NB4 (cell line): ENCODE measurements around the gene CFAP90.
A peak's percentile ranks its signal among the peaks of the same experiment; 100 is the strongest.

Source experiments
- DNase-seq: peaks from one replicate; pipeline ENCODE4 v3.0.0; 2010; ENCODE audit warnings: low read depth
- H3K4me3 ChIP-seq: one replicate; pipeline ENCODE4 v1.5.1; 2011; ENCODE audit warnings: mild to moderate bottlenecking, low read depth, low read length, moderate library complexity
- MYC ChIP-seq: IDR thresholded peaks from 2 replicates; pipeline ENCODE4 v1.6.1; 2011; ENCODE audit warnings: low read depth, low read length
- POLR2A ChIP-seq: IDR thresholded peaks from 2 replicates; pipeline ENCODE4 v1.6.1; 2011; ENCODE audit warnings: mild to moderate bottlenecking; ENCODE audit not compliant: insufficient read length; ENCODE audit errors: extremely low read depth
- TF ChIP-seq, protein P1 (sequence below): IDR thresholded peaks from one replicate; pipeline ENCODE4 v1.5.1; 2012; ENCODE audit warnings: low read depth, low read length
- TF ChIP-seq, protein P2 (sequence below): IDR thresholded peaks from 2 replicates; pipeline ENCODE4 v1.6.1; 2011; ENCODE audit warnings: low read depth, low read length

The CFAP90 gene

DNA sequence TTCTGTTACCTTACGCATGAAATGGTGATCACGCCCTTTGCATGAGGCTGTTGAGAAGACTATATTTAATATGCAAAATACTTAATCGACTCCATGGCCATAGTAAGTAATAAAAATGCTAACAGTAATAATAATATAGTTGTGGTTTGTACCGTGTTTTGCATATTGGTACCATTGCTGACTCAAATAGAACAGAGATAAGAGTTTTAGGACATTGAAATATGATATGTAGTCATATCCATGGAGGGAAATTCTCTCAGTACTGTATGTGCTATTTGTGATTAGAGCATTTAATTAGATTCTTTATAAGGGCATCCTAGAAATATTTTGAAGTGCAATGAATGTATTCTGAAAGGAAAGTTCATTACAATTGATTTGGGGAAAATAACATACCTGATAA, 41.9 kb downstream of the CFAP90 start:
- DNase-seq, result no peak
- TF ChIP-seq, protein P1, sequence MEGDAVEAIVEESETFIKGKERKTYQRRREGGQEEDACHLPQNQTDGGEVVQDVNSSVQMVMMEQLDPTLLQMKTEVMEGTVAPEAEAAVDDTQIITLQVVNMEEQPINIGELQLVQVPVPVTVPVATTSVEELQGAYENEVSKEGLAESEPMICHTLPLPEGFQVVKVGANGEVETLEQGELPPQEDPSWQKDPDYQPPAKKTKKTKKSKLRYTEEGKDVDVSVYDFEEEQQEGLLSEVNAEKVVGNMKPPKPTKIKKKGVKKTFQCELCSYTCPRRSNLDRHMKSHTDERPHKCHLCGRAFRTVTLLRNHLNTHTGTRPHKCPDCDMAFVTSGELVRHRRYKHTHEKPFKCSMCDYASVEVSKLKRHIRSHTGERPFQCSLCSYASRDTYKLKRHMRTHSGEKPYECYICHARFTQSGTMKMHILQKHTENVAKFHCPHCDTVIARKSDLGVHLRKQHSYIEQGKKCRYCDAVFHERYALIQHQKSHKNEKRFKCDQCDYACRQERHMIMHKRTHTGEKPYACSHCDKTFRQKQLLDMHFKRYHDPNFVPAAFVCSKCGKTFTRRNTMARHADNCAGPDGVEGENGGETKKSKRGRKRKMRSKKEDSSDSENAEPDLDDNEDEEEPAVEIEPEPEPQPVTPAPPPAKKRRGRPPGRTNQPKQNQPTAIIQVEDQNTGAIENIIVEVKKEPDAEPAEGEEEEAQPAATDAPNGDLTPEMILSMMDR, result no peak
- TF ChIP-seq MYC (no peak), POLR2A (no peak)
- TF ChIP-seq, protein P2, sequence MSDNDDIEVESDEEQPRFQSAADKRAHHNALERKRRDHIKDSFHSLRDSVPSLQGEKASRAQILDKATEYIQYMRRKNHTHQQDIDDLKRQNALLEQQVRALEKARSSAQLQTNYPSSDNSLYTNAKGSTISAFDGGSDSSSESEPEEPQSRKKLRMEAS, result no peak

DNA sequence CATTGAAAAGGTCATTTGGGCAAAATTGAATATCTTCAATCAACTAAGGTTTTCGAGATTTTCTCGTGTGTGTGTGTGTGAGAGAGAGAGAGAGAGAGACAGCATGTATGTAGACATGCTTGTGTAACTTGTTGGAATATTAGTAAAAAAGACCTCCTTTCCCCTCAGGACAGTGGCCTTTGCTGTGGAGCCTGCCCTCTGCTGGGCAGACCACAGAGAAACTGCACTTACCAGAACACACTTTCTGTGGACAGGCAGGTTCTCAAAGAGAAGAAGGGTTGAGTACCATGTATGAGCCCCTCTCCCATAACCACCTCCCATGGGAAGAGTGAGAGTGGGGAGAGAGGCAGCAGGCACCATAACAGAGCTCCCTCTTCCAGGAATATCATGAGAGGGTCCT, 45.6 kb downstream of the CFAP90 start:
- DNase-seq, result peak; percentile 45
- TF ChIP-seq POLR2A (no peak), MYC (no peak)
- TF ChIP-seq, protein P1, result peak; percentile 56
- TF ChIP-seq, protein P2, result 0 out of 2 replicates have a peak, but pooled peaks have one; percentile 17

More for the DNA sequence above, 41.9 kb downstream of the CFAP90 start:
- no peak overlapping the region for H3K4me3 ChIP-seq

GRCh38 chr5:7803937-7804336, 47.0 kb downstream of the CFAP90 start:
- DNase-seq, result no peak
- H3K4me3 ChIP-seq, result no peak overlapping the region
- TF ChIP-seq MYC, result no peak
- TF ChIP-seq, protein P1, result no peak
- TF ChIP-seq, protein P2, result no peak
- TF ChIP-seq POLR2A, result no peak

More for the DNA sequence above, 45.6 kb downstream of the CFAP90 start:
- no peak overlapping the region for H3K4me3 ChIP-seq

DNA sequence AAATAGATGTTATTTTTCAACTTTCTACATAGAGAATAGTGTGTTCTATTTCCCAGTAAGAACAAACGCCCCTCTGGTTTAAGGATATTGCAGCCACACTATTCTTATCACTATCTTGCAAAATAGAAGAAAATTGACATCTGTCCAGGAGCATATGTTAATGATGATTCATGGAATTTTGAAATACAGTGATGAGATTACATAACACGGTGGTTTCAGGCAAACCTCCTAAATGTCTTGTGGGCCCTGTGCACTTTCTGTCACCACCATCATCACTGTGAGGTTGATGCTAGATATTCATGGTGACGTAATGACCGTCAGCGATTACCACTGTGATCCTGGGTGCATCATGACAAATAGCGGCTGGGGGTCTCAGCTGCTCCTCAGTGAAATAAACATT, 48.1 kb downstream of the CFAP90 start:
- TF ChIP-seq POLR2A (no peak), MYC (peak; percentile 83)
- TF ChIP-seq, protein P1, result no peak
- TF ChIP-seq, protein P2, result peak; percentile 59
- no peak overlapping the region for H3K4me3 ChIP-seq
- peak; percentile 91 for DNase-seq

DNA sequence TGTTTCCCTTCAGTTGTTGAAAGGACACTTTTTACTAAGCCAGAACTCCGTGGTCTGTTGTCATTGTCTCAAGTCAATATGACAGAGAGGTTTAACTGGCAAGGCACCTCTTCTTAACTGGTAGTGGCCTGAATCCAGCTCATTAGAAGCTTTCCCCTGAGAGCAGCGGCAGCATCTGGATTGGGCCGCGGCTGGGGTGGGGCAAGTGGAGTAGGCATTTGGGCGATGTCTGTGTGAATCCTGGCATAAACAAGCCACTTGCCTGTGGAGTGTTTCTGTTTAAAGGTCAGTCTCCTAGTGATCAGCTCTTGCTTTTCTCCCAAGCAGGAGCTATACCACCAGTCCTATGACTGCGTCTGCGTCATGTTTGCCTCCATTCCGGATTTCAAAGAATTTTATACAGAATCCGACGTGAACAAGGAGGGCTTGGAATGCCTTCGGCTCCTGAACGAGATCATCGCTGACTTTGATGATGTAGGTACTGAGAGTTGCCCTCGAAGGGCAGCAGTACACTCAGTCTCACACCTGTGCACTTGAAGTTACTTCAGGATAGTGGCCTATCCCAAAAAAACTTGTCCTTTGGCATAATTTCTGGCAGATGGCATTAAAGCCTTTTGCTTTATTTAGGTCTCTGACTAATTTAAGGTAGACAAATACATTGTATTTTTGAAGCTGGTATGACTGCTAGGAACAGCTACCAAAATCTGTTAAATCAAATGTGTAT, 48.9 kb downstream of the CFAP90 start:
- TF ChIP-seq, protein P1, result no peak
- TF ChIP-seq, protein P2, result no peak
- no peak for TF ChIP-seq MYC
- TF ChIP-seq POLR2A, result no peak

More for the DNA sequence above, 48.9 kb downstream of the CFAP90 start:
- no peak for DNase-seq
- H3K4me3 ChIP-seq, result no peak overlapping the region
